AG10803 (cell line): ENCODE data around the gene RPS3.

Experiments
- DNase-seq: peaks from one replicate; pipeline ENCODE4 v3.0.0; 2010; ENCODE audit warnings: low read depth
- H3K4me3 ChIP-seq: 2 replicates; pipeline ENCODE4 v1.5.1; 2011; ENCODE audit warnings: mild to moderate bottlenecking, low read length, control low read depth
- TF ChIP-seq, protein P1 (sequence below): conservative IDR thresholded peaks from 2 replicates; pipeline ENCODE4 v1.5.1; 2011; ENCODE audit warnings: mild to moderate bottlenecking, low read length, control low read depth, inconsistent platforms

The RPS3 gene

DNA sequence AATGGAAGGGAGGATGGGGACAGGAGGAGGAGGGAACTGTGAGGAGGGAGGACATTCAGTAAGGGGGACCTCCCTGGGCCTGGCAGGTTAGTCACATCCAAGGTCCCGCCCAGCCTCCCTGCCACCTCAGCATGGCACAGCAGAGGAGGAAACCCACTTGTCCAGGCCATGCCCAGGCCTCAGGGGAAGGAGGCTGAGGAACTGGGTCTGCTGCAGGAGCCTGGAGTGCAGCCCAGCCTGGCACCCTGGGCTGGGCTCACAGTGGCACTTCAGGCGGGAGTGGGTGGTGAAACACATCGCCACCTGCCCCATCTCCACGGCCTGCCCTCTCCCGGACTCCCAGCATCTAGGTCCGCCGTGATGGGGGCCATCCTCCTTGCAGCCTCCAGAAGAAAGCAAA lies 50.9 kb downstream of the RPS3 start:
- H3K4me3 ChIP-seq: no peak overlapping the region
- DNase-seq: no peak
- TF ChIP-seq, protein P1, sequence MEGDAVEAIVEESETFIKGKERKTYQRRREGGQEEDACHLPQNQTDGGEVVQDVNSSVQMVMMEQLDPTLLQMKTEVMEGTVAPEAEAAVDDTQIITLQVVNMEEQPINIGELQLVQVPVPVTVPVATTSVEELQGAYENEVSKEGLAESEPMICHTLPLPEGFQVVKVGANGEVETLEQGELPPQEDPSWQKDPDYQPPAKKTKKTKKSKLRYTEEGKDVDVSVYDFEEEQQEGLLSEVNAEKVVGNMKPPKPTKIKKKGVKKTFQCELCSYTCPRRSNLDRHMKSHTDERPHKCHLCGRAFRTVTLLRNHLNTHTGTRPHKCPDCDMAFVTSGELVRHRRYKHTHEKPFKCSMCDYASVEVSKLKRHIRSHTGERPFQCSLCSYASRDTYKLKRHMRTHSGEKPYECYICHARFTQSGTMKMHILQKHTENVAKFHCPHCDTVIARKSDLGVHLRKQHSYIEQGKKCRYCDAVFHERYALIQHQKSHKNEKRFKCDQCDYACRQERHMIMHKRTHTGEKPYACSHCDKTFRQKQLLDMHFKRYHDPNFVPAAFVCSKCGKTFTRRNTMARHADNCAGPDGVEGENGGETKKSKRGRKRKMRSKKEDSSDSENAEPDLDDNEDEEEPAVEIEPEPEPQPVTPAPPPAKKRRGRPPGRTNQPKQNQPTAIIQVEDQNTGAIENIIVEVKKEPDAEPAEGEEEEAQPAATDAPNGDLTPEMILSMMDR: no peak

DNA sequence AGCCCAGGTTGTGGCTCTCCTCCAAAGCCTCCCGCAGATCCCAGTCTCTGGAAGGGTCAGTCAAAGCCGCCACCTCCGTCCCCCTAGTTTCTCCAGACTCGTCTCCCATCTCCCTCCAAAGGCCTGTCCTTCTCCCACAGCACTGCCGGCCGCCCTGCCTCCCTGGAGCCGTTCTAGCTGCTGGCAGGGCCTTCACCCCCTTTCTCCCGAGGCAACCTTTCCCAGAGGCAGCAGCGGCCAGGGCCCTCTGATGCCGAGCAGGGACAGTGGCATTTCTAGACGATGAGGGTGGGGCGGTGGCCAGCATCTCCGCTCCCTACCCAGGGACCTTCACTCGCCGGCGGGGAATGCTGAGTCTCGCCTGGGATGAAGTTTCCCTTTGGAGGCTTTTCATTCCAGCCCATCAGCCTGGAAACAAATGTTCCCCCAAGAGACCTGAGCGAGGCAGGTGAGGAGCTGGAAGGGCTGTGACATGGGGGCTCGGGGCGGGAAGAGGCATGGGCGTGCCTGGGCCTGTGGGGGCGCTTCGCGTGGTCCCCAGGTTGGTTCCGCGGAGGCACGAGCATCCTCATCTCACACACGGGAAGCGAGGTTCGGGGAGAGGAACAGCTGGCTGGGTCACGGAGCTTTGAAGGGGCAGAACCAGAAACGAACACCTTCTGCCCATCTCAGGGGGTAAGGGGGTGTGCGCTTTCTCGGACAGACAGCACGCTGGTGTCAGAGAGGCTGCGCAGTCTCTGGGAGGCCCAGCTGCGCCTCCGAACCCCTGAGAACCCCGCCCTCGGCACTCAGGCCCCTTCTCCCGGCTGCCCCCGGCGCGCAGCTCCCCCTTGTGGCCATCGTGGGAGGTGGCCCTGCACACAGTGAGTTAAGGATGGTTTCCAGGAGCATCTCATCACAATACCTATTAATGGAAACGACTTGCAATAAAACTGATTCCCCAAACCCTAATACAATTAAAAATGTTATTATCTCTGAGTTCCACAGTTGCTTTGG lies 51.8 kb downstream of the RPS3 start:
- TF ChIP-seq, protein P1: peak; percentile 43
- DNase-seq: no peak
- H3K4me3 ChIP-seq: no peak overlapping the region

DNA sequence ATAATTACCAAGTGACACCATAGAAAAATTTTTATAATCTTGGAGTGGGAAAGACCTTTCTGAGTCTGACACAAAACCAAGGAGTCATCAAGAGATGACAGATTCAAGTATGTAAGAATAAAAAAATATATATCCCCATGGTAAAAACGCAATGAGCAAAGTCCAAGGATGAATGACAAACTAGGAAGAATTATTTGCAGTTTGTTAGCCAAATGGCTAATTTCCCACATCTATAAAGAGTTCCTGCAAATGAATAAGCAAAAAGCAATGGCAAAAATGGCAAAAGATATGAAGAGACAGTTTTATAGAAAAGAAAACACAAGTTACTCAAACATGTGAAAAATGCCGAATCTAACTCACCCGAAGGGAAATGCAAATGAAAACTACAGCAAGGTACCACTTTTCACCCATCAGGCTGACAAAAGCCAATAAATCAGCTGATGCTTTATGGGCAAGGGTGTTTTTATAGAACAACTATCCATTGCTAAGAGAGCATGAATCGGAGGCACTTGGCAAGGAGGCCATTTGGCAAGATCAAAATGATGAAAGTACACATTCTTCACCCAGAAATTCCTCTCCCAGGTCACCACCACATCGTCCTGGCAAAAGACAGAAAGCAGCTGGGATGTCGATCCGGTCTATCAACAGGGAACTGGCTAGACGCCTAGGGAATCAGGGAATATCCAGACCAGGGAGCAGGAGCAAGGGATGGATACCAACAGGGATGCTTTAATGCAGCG lies 54.8 kb downstream of the RPS3 start:
- H3K4me3 ChIP-seq: no peak overlapping the region
- DNase-seq: peak; percentile 97
- TF ChIP-seq, protein P1: no peak

DNA sequence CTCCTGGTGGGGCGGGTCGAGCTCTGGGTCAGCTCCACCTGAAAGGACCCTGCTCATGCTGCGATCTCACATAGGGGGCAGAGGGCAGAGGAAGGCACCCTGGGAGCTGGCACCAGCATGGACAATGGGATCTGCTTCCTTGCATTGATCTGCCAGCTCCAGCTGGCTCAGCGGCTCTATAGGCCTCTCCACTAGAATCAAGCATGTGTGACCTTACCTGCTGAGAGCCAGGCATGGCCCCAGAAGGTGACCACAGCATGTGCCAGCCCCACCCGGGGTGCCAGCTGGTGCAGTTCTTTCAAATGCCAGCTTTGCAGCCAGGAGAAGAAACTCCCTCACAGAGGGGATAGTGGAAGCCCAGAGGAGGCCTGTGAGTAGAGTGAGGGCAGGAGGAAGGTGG lies 55.7 kb downstream of the RPS3 start:
- TF ChIP-seq, protein P1: no peak
- H3K4me3 ChIP-seq: no peak overlapping the region
- no peak for DNase-seq
